OCI-LY3 (cell line): ENCODE measurements around the gene M6PR.

ENCODE experiments used
- H2AFZ ChIP-seq: fragments of 200-600, 300-600 bp; shearing (Covaris generic); 2 replicates; pipeline ENCODE4 v1.6.0; 2014; ENCODE audit warnings: antibody characterized with exemption, low read depth, low read length
- H3K27ac ChIP-seq: fragments of 200-600, 300-600 bp; sonication (generic); 2 replicates; pipeline ENCODE4 v1.5.1; 2014; ENCODE audit warnings: mild to moderate bottlenecking, low read length, moderate library complexity, mixed read lengths
- H3K27me3 ChIP-seq: fragments of 200-600, 300-600 bp; sonication (generic); 2 replicates; pipeline ENCODE4 v1.6.1; 2014; ENCODE audit warnings: low read depth, low read length, mixed read lengths
- H3K36me3 ChIP-seq: fragments of 200-600, 300-600 bp; sonication (generic); replicated peaks from 2 replicates; pipeline ENCODE3; 2014; ENCODE audit warnings: low read depth, low read length, mixed read lengths
- H3K4me1 ChIP-seq: fragments of 300-600, 200-600 bp; sonication (generic); 2 replicates; pipeline ENCODE4 v1.6.1; 2014; ENCODE audit warnings: low read length, mixed read lengths
- H3K4me2 ChIP-seq: fragments of 200-600, 300-600 bp; sonication (generic); 2 replicates; pipeline ENCODE4 v1.6.1; 2014; ENCODE audit warnings: low read length, mixed read lengths
- H3K4me3 ChIP-seq: fragments of 300-600, 200-600 bp; sonication (generic); 2 replicates; pipeline ENCODE4 v1.5.1; 2014; ENCODE audit warnings: antibody characterized with exemption, mild to moderate bottlenecking, low read length, moderate library complexity
- H3K79me2 ChIP-seq: fragments of 300-600, 200-600 bp; shearing (Covaris generic); 2 replicates; pipeline ENCODE4 v1.6.1; 2014; ENCODE audit warnings: mild to moderate bottlenecking, low read length, mixed read lengths
- H3K9ac ChIP-seq: fragments of 300-600, 200-600 bp; shearing (Covaris generic); 2 replicates; pipeline ENCODE4 v1.6.0; 2014; ENCODE audit warnings: mild to moderate bottlenecking, low read length, moderate library complexity
- H3K9me3 ChIP-seq: fragments of 200-600, 300-600 bp; shearing (Covaris generic); 2 replicates; pipeline ENCODE4 v1.6.1; 2014; ENCODE audit warnings: low read length, mixed read lengths; ENCODE audit not compliant: insufficient read depth
- H4K20me1 ChIP-seq: fragments of 200-600, 300-600 bp; sonication (generic); 2 replicates; pipeline ENCODE4 v1.6.1; 2016; ENCODE audit warnings: low read length, mixed read lengths; ENCODE audit not compliant: insufficient read depth
- EZH2phosphoT487 ChIP-seq: fragments of 200-600 bp; shearing (Covaris generic); IDR thresholded peaks from 2 replicates; pipeline ENCODE4 v1.6.1; 2018; ENCODE audit warnings: antibody characterized with exemption, mixed run types, low read depth
- TF ChIP-seq, protein P1 (sequence below): fragments of 200-600, 300-600 bp; sonication (generic); IDR thresholded peaks from 2 replicates; pipeline ENCODE4 v1.5.1; 2014; ENCODE audit warnings: antibody characterized with exemption, low read length, low read depth

Gene M6PR

DNA sequence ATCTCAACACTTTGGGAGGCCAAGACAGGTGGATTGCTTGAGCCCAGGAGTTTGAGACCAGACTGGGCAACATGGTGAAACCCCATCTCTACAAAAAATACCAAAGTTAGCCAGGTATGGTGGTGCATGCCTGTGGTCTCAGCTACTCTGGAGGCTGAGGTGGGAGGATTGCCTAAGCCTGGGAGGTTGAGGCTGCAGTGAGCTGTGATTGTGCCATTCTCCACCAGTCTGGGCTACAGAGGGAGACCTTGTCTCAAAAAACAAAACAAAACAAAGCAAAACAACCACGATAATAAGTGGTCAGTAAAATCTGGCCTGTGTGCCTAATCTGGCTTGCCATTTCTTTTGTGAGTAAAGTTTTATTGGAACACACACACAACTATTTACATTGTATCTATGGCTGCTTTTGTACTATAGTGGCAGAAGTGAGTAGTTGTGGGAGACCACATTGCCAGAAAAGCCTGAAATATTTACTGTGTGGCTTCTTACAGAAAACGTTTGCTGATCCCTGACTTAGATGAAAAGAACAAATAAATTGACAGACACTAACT is 20.5 kb upstream of the M6PR start:
- H3K4me1 ChIP-seq: no peaks in the 10 kb centered on the region
- TF ChIP-seq EZH2phosphoT487: no peak
- TF ChIP-seq, protein P1, sequence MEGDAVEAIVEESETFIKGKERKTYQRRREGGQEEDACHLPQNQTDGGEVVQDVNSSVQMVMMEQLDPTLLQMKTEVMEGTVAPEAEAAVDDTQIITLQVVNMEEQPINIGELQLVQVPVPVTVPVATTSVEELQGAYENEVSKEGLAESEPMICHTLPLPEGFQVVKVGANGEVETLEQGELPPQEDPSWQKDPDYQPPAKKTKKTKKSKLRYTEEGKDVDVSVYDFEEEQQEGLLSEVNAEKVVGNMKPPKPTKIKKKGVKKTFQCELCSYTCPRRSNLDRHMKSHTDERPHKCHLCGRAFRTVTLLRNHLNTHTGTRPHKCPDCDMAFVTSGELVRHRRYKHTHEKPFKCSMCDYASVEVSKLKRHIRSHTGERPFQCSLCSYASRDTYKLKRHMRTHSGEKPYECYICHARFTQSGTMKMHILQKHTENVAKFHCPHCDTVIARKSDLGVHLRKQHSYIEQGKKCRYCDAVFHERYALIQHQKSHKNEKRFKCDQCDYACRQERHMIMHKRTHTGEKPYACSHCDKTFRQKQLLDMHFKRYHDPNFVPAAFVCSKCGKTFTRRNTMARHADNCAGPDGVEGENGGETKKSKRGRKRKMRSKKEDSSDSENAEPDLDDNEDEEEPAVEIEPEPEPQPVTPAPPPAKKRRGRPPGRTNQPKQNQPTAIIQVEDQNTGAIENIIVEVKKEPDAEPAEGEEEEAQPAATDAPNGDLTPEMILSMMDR: no peak
- H3K4me2 ChIP-seq: no peak overlapping the region
- H3K27ac ChIP-seq: no peak overlapping the region
- H3K9me3 ChIP-seq: peaks cover 14% of the 10 kb centered on the region; the same call in 1 of the 2 replicates
- H3K4me3 ChIP-seq: no peak overlapping the region
- peaks cover 4% of the 10 kb centered on the region for H3K36me3 ChIP-seq
- H3K79me2 ChIP-seq: no peaks in the 10 kb centered on the region
- H2AFZ ChIP-seq: no peak overlapping the region
- no peak overlapping the region for H3K9ac ChIP-seq
- no peaks in the 10 kb centered on the region for H3K27me3 ChIP-seq
- no peaks in the 10 kb centered on the region for H4K20me1 ChIP-seq

DNA sequence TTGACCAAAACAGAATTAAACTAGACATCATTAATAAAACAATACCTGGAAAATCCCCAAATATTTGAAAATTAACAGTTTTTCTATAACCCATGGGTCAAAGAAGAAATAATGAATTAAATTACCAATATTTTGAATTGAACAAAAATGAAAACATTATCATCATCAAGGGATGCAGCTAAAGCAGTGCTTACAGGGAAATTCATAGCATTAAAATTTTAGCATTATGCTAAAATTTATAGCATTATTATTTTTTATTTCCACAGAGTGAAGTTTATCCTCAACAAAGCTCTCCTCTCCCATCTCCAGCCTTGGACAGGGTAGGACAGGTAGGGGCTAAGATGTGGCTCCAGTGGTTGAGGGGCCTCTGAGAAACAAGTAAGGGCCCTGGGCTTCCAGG is 19.3 kb upstream of the M6PR start:
- Histone ChIP-seq H3K9ac (no peak overlapping the region), H3K4me2 (no peak overlapping the region), H4K20me1 (no peaks in the 10 kb centered on the region), H3K27ac (no peak overlapping the region), H3K4me3 (no peak overlapping the region), H3K4me1 (no peaks in the 10 kb centered on the region), H3K9me3 (peaks cover 14% of the 10 kb centered on the region; the same call in 1 of the 2 replicates), H3K79me2 (no peaks in the 10 kb centered on the region), H2AFZ (no peak overlapping the region), H3K36me3 (peaks cover 4% of the 10 kb centered on the region), H3K27me3 (no peaks in the 10 kb centered on the region)
- no peak for TF ChIP-seq EZH2phosphoT487
- TF ChIP-seq, protein P1: no peak

DNA sequence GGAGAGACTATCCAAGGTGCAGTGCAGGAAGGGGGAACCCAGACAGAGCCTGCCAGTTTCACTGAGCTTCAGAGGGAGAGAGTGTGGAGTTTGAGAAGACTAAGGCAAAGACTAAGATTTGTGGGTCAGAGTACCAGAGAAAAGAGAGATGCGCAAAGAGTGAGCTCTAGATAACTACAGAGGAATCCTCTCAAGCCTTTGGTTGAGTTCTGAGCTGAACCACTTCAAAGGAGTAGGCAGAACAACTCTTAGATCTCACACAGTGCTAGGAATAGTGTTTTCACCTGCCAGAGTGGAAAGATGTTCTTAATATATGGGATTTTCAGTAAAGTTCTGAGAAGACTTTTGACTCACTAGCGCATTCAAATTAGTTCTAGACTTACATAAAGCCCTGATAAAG is 10.7 kb upstream of the M6PR start:
- Histone ChIP-seq H3K4me1 (no peaks in the 10 kb centered on the region), H3K79me2 (no peaks in the 10 kb centered on the region)

DNA sequence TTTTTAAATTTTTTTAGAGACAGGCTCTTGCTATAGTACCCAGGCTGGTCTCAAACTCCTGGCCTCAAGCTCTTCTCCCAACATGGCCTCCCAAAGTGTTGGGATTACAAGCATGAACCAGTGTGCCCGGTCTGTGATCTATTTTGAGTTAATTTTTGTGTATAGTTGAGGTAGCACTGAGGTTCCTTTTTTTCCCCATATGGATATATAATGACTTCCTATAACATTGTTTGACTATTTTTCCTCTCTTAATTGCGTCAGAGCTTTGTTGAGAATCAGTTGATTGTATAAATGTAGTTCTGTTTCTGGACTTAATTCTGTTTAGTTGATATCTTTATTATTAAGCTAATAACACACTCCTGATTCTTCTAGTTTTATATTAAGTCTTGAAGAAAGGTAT is 8.6 kb upstream of the M6PR start:
- H3K4me1 ChIP-seq: no peaks in the 10 kb centered on the region
- no peak for TF ChIP-seq EZH2phosphoT487
- TF ChIP-seq, protein P1: no peak
- no peak overlapping the region for H2AFZ ChIP-seq
- H3K27me3 ChIP-seq: no peaks in the 10 kb centered on the region
- H4K20me1 ChIP-seq: no peaks in the 10 kb centered on the region
- no peak overlapping the region for H3K4me2 ChIP-seq
- H3K9me3 ChIP-seq: peaks cover 1% of the 10 kb centered on the region; the same call in 1 of the 2 replicates
- H3K27ac ChIP-seq: no peak overlapping the region
- H3K4me3 ChIP-seq: no peak overlapping the region
- no peaks in the 10 kb centered on the region for H3K79me2 ChIP-seq
- no peak overlapping the region for H3K9ac ChIP-seq
- H3K36me3 ChIP-seq: peaks cover 25% of the 10 kb centered on the region

More for the DNA sequence above, 10.7 kb upstream of the M6PR start:
- peaks cover 10% of the 10 kb centered on the region for H3K36me3 ChIP-seq
- H3K27me3 ChIP-seq: no peaks in the 10 kb centered on the region
- H3K4me3 ChIP-seq: no peak overlapping the region
- TF ChIP-seq, protein P1: no peak
- TF ChIP-seq EZH2phosphoT487: no peak
- no peak overlapping the region for H3K27ac ChIP-seq
- no peak overlapping the region for H3K4me2 ChIP-seq
- H3K9ac ChIP-seq: no peak overlapping the region
- H2AFZ ChIP-seq: no peak overlapping the region
- H4K20me1 ChIP-seq: no peaks in the 10 kb centered on the region
- H3K9me3 ChIP-seq: no peaks in the 10 kb centered on the region
